Hepatocyte (in vitro differentiated cells): ENCODE data around the gene ANKRD44. TPM values are rescaled to one million over a fixed set of nuclear protein-coding genes. Genes with fewer than 3 reads are reported as not detected.

ENCODE experiments used
- DNase-seq: peaks from one replicate; pipeline ENCODE4 v3.0.0-alpha.2; 2016; ENCODE audit warnings: low spot score
- H2AFZ ChIP-seq: fragments of 200-600 bp; sonication (generic); 2 replicates; pipeline ENCODE4 v1.6.0; 2016; ENCODE audit warnings: antibody characterized with exemption, mild to moderate bottlenecking
- H3K27ac ChIP-seq: fragments of 200-600 bp; sonication (generic); 2 replicates; pipeline ENCODE4 v1.5.1; 2016; ENCODE audit warnings: mild to moderate bottlenecking
- H3K27me3 ChIP-seq: fragments of 200-600 bp; sonication (generic); 2 replicates; pipeline ENCODE4 v1.6.1; 2016
- H3K36me3 ChIP-seq: fragments of 200-600 bp; sonication (generic); replicated peaks from 2 replicates; pipeline ENCODE4 v1.5.1; 2016; ENCODE audit warnings: low read depth; ENCODE audit not compliant: insufficient read depth
- H3K4me1 ChIP-seq: fragments of 200-600 bp; sonication (generic); 2 replicates; pipeline ENCODE4 v1.5.1; 2016; ENCODE audit warnings: mild to moderate bottlenecking, moderate library complexity; ENCODE audit not compliant: insufficient read depth
- H3K4me2 ChIP-seq: fragments of 200-600 bp; sonication (generic); 2 replicates; pipeline ENCODE4 v1.6.0; 2016
- H3K4me3 ChIP-seq: fragments of 200-600 bp; sonication (generic); 2 replicates; pipeline ENCODE4 v1.5.1; 2016; ENCODE audit warnings: mild to moderate bottlenecking
- H3K79me2 ChIP-seq: fragments of 200-600 bp; sonication (generic); 2 replicates; pipeline ENCODE4 v1.6.0; 2017; ENCODE audit warnings: mild to moderate bottlenecking
- H3K9me2 ChIP-seq: fragments of 200-600 bp; sonication (generic); replicated peaks from 2 replicates; pipeline ENCODE4 v1.6.0; 2017; ENCODE audit warnings: mild to moderate bottlenecking; ENCODE audit not compliant: insufficient read depth
- H3K9me3 ChIP-seq: fragments of 200-600 bp; sonication (generic); 2 replicates; pipeline ENCODE4 v1.5.1; 2016; ENCODE audit warnings: low read depth, mild to moderate bottlenecking
- H4K20me1 ChIP-seq: fragments of 200-600 bp; sonication (generic); 2 replicates; pipeline ENCODE4 v1.6.0; 2016; ENCODE audit warnings: mild to moderate bottlenecking; ENCODE audit not compliant: insufficient read depth, poor library complexity, severe bottlenecking
- EZH2 ChIP-seq: fragments of 200-600 bp; sonication (generic); IDR thresholded peaks from 2 replicates; pipeline ENCODE4 v1.6.1; 2016; ENCODE audit warnings: antibody characterized with exemption, mild to moderate bottlenecking, borderline replicate concordance
- EZH2phosphoT487 ChIP-seq: fragments of 200-600 bp; sonication (generic); IDR thresholded peaks from one replicate; pipeline ENCODE4 v1.6.1; 2018; ENCODE audit warnings: antibody characterized with exemption, mild to moderate bottlenecking, low read depth, moderate library complexity; ENCODE audit not compliant: unreplicated experiment, severe bottlenecking
- WGBS: methylation state at CpG from one replicate; pipeline ENCODE4 v1.1.6; 2016; ENCODE audit warnings: low lambda C conversion rate; ENCODE audit errors: missing lambda C conversion rate; 5-methylcytosine and 5-hydroxymethylcytosine counted together
- polyA plus RNA-seq: library from polyadenylated mRNA; unstranded; fragments of >200 nt; fragmentation: Nextera tagmentation; extraction: Ambion mirVana; gene quantifications from 2 replicates; pipeline ENCODE4 v1.2.1, GENCODE V29; 2016
- total RNA-seq: library from RNA; depleted of rRNA; stranded (reverse); fragments of >200 nt; gene quantifications from 2 replicates; pipeline ENCODE4 v1.2.3, GENCODE V29; 2014
- TF ChIP-seq, protein P1 (sequence below): fragments of 200-600 bp; sonication (generic); IDR thresholded peaks from 2 replicates; pipeline ENCODE4 v1.5.1; 2016; ENCODE audit warnings: antibody characterized with exemption, mild to moderate bottlenecking; ENCODE audit not compliant: poor library complexity

Gene ANKRD44
- total and polyA plus RNA-seq, 2 experiments from 2014 or later: 5.9 to 9.1 TPM

DNA sequence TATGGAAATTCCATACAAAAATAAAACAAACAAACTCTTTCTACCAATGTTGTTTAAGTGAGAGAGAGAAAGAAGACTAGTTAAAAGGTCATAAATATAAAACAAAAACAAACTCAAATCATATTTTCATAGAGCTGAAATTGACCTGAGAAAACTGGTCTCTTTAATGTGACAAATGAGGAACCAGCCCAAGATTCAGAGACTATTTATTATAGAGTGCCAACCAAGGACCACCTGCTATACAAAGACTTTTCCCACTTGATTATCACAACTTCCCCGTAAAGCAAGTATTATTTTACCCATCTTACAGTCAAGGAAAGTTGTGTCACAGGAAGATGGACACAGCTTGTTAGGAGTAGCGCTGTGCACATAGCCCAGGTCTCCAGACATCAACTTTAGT is 13.3 kb downstream of the ANKRD44 start:
- Histone ChIP-seq H3K27me3 (no peaks in the 10 kb centered on the region), H3K27ac (no peak overlapping the region), H3K4me2 (no peak overlapping the region), H2AFZ (no peak overlapping the region), H3K9me3 (no peaks in the 10 kb centered on the region), H3K79me2 (peaks cover 2% of the 10 kb centered on the region), H3K4me3 (no peak overlapping the region), H4K20me1 (no peaks in the 10 kb centered on the region), H3K4me1 (no peaks in the 10 kb centered on the region), H3K9me2 (no peaks in the 10 kb centered on the region), H3K36me3 (no peaks in the 10 kb centered on the region)
- TF ChIP-seq EZH2phosphoT487 (no peak), EZH2 (no peak)
- TF ChIP-seq, protein P1, sequence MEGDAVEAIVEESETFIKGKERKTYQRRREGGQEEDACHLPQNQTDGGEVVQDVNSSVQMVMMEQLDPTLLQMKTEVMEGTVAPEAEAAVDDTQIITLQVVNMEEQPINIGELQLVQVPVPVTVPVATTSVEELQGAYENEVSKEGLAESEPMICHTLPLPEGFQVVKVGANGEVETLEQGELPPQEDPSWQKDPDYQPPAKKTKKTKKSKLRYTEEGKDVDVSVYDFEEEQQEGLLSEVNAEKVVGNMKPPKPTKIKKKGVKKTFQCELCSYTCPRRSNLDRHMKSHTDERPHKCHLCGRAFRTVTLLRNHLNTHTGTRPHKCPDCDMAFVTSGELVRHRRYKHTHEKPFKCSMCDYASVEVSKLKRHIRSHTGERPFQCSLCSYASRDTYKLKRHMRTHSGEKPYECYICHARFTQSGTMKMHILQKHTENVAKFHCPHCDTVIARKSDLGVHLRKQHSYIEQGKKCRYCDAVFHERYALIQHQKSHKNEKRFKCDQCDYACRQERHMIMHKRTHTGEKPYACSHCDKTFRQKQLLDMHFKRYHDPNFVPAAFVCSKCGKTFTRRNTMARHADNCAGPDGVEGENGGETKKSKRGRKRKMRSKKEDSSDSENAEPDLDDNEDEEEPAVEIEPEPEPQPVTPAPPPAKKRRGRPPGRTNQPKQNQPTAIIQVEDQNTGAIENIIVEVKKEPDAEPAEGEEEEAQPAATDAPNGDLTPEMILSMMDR: no peak
- WGBS: 97% methylated on average over 2 of the region's 2 CpGs
- no peak for DNase-seq

DNA sequence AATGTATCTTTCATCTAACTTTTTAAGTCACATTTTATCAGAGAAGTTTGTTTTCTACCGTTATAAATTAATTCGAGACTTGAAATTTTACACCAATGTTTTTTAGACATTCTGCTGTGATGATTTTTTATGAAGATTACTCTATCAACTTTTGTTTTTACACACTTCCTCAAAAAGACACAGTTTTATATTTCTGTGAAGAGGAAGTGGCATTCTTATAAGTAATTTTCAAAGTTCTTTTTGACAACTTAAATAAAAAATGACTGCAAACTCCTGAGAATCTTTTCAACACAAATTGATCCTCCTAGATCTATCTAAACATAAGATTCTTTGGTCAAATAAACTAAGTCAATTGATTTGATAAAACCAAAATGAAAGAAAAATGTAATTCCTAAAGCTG is 13.7 kb downstream of the ANKRD44 start:
- no peak for DNase-seq
- TF ChIP-seq EZH2: no peak
- TF ChIP-seq, protein P1: no peak
- TF ChIP-seq EZH2phosphoT487: no peak
- H3K9me3 ChIP-seq: no peaks in the 10 kb centered on the region
- H3K79me2 ChIP-seq: peaks cover 2% of the 10 kb centered on the region
- no peak overlapping the region for H2AFZ ChIP-seq
- no peak overlapping the region for H3K4me2 ChIP-seq
- no peaks in the 10 kb centered on the region for H3K4me1 ChIP-seq
- 76% methylated on average over 2 of the region's 2 CpGs for WGBS
- H3K27me3 ChIP-seq: no peaks in the 10 kb centered on the region
- no peak overlapping the region for H3K4me3 ChIP-seq
- no peaks in the 10 kb centered on the region for H4K20me1 ChIP-seq
- H3K27ac ChIP-seq: no peak overlapping the region
- H3K9me2 ChIP-seq: no peaks in the 10 kb centered on the region
- no peaks in the 10 kb centered on the region for H3K36me3 ChIP-seq

DNA sequence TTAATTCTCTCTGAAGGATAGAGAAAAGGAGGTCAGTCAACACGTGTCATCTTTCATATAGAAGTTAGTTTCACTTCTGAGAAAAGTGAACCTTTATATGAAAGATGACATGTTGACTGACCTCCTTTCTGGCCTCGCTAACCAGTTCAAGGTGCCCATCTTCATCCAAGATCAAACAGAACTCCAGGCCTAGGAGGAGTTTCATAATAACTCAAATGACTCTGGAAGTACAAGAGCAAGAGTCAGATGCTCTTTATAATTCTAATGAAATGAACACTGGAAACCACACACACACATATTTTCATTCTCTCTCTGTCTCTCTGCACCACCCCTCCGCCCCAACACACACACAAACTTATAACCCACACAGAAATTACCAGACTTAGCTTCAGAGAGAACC is 16.3 kb downstream of the ANKRD44 start:
- H3K27me3 ChIP-seq: no peaks in the 10 kb centered on the region
- no peak overlapping the region for H3K27ac ChIP-seq
- no peaks in the 10 kb centered on the region for H4K20me1 ChIP-seq
- no peak overlapping the region for H2AFZ ChIP-seq
- TF ChIP-seq, protein P1: no peak
- no peak for TF ChIP-seq EZH2phosphoT487
- no peak for TF ChIP-seq EZH2
- no peaks in the 10 kb centered on the region for H3K4me1 ChIP-seq
- no peaks in the 10 kb centered on the region for H3K9me2 ChIP-seq
- H3K9me3 ChIP-seq: no peaks in the 10 kb centered on the region
- DNase-seq: no peak
- H3K36me3 ChIP-seq: no peaks in the 10 kb centered on the region
- 93% methylated on average over 3 of the region's 3 CpGs for WGBS
- no peak overlapping the region for H3K4me2 ChIP-seq
- H3K79me2 ChIP-seq: peaks cover 2% of the 10 kb centered on the region
- H3K4me3 ChIP-seq: no peak overlapping the region

DNA sequence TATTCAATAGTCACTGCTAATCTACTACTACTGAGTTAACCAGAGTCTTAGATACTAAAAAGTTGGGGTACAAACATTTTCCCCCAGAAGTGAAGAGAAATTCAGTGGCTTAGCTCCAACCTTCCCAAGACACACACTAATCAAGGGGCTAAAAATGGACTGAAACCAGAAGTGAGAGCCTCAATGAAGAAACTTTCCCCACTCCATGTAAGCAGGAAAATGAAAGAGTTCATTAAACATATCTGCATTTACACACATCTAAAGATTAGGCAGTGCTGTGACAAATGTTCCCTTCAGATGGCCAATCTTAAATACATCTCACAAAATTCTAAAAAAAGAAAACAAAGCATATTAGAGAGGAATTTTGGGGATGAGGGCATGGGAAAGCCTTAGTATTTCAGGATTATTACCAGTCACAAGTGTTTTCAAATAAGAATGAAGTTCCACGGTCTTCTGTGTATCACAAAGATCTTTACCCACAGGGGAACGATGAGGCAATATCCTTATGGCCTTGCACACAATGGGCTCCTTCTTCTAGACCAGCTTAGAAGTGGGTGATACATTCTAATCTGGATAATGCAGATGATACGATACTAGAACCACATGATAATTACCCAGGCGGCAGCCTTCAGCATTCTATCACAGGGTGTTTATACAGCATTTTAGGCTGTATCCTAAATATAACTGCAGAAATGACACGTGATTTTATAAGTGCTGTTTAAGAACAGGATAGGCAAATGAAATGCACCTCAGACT is 17.1 kb downstream of the ANKRD44 start:
- DNase-seq: no peak
- H3K79me2 ChIP-seq: no peaks in the 10 kb centered on the region
- TF ChIP-seq, protein P1: no peak
- no peak for TF ChIP-seq EZH2
- H3K9me2 ChIP-seq: no peaks in the 10 kb centered on the region
- H3K9me3 ChIP-seq: no peaks in the 10 kb centered on the region
- no peak overlapping the region for H3K4me3 ChIP-seq
- H3K4me2 ChIP-seq: no peak overlapping the region
- 91% methylated on average over 5 of the region's 5 CpGs for WGBS
- H3K4me1 ChIP-seq: no peaks in the 10 kb centered on the region
- H3K36me3 ChIP-seq: no peaks in the 10 kb centered on the region
- no peak overlapping the region for H2AFZ ChIP-seq
- no peak overlapping the region for H3K27ac ChIP-seq
- no peaks in the 10 kb centered on the region for H4K20me1 ChIP-seq
- no peaks in the 10 kb centered on the region for H3K27me3 ChIP-seq
